Placental pericyte (primary cell): ENCODE data around the gene NSD1. TPM values are rescaled to one million over a fixed set of nuclear protein-coding genes. Genes with fewer than 3 reads are reported as not detected.

Experiments used
- total RNA-seq: library from RNA; depleted of rRNA; stranded (reverse); fragments of >200 nt; gene quantifications from 2 replicates; pipeline ENCODE4 v1.2.3, GENCODE V29; 2012

The NSD1 gene, protein sequence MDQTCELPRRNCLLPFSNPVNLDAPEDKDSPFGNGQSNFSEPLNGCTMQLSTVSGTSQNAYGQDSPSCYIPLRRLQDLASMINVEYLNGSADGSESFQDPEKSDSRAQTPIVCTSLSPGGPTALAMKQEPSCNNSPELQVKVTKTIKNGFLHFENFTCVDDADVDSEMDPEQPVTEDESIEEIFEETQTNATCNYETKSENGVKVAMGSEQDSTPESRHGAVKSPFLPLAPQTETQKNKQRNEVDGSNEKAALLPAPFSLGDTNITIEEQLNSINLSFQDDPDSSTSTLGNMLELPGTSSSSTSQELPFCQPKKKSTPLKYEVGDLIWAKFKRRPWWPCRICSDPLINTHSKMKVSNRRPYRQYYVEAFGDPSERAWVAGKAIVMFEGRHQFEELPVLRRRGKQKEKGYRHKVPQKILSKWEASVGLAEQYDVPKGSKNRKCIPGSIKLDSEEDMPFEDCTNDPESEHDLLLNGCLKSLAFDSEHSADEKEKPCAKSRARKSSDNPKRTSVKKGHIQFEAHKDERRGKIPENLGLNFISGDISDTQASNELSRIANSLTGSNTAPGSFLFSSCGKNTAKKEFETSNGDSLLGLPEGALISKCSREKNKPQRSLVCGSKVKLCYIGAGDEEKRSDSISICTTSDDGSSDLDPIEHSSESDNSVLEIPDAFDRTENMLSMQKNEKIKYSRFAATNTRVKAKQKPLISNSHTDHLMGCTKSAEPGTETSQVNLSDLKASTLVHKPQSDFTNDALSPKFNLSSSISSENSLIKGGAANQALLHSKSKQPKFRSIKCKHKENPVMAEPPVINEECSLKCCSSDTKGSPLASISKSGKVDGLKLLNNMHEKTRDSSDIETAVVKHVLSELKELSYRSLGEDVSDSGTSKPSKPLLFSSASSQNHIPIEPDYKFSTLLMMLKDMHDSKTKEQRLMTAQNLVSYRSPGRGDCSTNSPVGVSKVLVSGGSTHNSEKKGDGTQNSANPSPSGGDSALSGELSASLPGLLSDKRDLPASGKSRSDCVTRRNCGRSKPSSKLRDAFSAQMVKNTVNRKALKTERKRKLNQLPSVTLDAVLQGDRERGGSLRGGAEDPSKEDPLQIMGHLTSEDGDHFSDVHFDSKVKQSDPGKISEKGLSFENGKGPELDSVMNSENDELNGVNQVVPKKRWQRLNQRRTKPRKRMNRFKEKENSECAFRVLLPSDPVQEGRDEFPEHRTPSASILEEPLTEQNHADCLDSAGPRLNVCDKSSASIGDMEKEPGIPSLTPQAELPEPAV (N-terminal part only)
- 37.6 and 59.6 TPM in 2 replicates for total RNA-seq

DNA sequence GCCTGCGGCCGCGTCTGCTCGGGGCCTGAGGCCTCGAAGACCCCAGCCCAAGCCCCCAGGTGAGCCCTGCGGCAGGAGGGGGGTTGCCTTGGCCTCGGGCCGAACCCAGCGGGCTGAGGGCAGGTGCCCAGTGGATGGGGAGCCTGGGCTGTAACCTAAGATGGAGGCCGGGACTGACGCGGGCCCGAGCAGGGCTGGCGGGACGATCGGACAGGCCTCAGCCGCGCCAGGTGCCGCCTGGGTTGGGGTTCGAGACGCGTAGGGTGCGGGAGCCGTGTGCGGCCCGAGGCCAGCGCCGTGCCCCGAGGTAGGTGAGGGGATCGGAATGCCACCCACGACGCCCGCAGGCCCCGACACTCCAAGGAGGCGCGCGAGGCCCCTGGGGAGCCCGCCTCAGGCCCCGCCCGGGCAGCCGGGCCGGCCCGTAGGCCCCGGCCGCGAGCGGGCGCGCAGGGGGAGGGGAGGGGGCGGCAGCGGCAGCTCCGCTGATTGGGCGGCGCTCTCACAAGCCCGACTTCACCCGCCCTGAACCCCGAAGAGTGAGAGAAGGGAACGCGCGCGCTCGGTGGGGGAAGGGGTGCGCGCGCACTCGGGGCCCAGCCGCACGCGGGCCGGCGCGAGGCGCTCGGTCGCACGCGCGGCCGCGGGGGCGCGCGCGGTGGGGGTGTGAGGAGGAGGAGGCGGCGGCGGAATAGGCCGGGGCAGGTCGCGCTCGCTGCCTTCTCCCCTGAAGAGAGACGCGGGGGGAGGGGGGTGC, at the start of gene NSD1:
NSD1 (plus strand) TSS at position 678 of the 757 bp plus-strand sequence. CDS start 1,331 bp downstream, outside the sequence.

DNA sequence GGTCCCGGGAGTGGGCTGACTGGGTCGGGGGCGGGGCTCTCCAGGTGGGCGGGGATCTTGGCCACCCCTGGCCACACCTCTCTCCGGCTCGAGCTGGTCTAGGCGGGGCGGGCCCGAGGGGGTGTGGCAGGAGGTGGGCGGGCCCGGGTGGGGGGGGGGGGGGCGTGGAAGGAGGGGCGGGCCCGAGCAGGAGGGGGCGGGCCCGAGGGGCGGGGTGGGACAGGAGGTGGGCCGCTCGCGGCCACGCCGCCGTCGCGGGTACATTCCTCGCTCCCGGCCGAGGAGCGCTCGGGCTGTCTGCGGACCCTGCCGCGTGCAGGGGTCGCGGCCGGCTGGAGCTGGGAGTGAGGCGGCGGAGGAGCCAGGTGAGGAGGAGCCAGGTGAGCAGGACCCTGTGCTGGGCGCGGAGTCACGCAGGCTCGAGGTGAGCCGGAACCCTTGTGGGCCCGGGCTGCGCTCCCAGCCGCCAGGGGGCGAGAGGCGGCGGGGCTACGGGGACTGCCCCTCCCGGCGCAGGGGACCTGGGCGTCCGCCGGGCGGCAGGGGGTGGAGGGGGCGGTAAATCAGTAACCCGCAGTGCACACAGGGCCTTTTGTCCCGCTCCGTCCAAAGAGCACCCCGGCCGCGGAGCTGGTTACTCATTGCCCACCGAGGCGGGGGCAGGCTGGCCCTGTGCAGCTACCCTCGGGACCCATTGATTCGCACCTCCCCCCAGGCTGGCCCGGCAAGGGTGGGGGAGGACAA, 46.7 kb upstream of the NSD1 start, which contains the start of gene FGFR4:
FGFR4 (plus strand) TSS at position 262 of the 744 bp plus-strand sequence. CDS start 2,688 bp downstream, outside the sequence.

GRCh38 chr5:177303121-177303924, 169.8 kb downstream of the NSD1 start, which contains the start of the genes PRELID1 and RAB24:
Gene PRELID1, plus strand, starts transcription at chr5:177303799. Its CDS starts 187 bp downstream, at chr5:177303986.
Gene RAB24, minus strand, starts transcription at chr5:177303719. Its CDS starts 431 bp downstream, at chr5:177303288.

GRCh38 chr5:177311723-177312648, 178.4 kb downstream of the NSD1 start, which contains the start of gene MXD3:
Gene MXD3, minus strand, starts transcription at chr5:177311898. Its CDS starts 68 bp downstream, at chr5:177311830.

Other genes with a start within 250 kb of the NSD1 start
- under 0.01 TPM in 1 of 2 replicates, not detected in the other for gene HK3, start 234.4 kb upstream of the NSD1 start, total RNA-seq
- gene UIMC1, start 127.0 kb upstream of the NSD1 start, total RNA-seq: 30.8 and 36.3 TPM in 2 replicates
- 12.9 and 19.5 TPM in 2 replicates for gene ZNF346, start 111.1 kb upstream of the NSD1 start, total RNA-seq
- 0.43 and 1.5 TPM in 2 replicates for gene FGFR4, start 46.9 kb upstream of the NSD1 start, total RNA-seq
- gene RAB24, start 169.9 kb downstream of the NSD1 start, total RNA-seq: 10.7 and 35.5 TPM in 2 replicates
- 99.4 and 145 TPM in 2 replicates for gene PRELID1, start 170.0 kb downstream of the NSD1 start, total RNA-seq
- 1.8 and 10.6 TPM in 2 replicates for gene MXD3, start 178.1 kb downstream of the NSD1 start, total RNA-seq
- 242 and 674 TPM in 2 replicates for gene LMAN2, start 217.9 kb downstream of the NSD1 start, total RNA-seq
- gene RGS14, start 224.2 kb downstream of the NSD1 start, total RNA-seq: 4.7 and 6.6 TPM in 2 replicates